AG04450 (cell line): ENCODE measurements around the gene PRKCH. TPM values are rescaled to one million over a fixed set of nuclear protein-coding genes. Genes with fewer than 3 reads are reported as not detected.
A peak's percentile ranks its signal among the peaks of the same experiment; 100 is the strongest.

Experiments used
- CTCF ChIA-PET: fragments of 300-600, 350-600 bp; formaldehyde crosslinking; extraction: SDS; loops from one replicate; lab custom pipeline; 2022; ENCODE audit warnings: antibody characterized with exemption, inconsistent platforms; lab: Charles Lee
- POLR2A ChIA-PET: fragments of 350-600 bp; formaldehyde crosslinking; extraction: SDS; loops from one replicate; lab custom pipeline; 2021; ENCODE audit warnings: antibody characterized with exemption, inconsistent platforms; lab: Yijun Ruan, JAX
- DNase-seq: peaks from one replicate; pipeline ENCODE4 v3.0.0-alpha.2; 2011; ENCODE audit warnings: low read depth, low spot score
- H3K27ac ChIP-seq: one replicate; pipeline ENCODE4 v1.5.1; 2012; ENCODE audit warnings: low read depth, low read length, control low read depth
- H3K27me3 ChIP-seq: one replicate; pipeline ENCODE4 v1.6.0; 2012; ENCODE audit warnings: low read length; ENCODE audit not compliant: control insufficient read depth, insufficient read depth
- H3K4me3 ChIP-seq: 2 replicates; pipeline ENCODE4 v1.5.1; 2011; ENCODE audit warnings: mild to moderate bottlenecking, low read depth, low read length, control low read depth
- H3K9me3 ChIP-seq: 2 replicates; pipeline ENCODE4 v1.5.1; 2012; ENCODE audit warnings: low read length; ENCODE audit not compliant: control insufficient read depth, insufficient read depth
- CTCF ChIP-seq: IDR thresholded peaks from 2 replicates; pipeline ENCODE4 v1.5.1; 2011; ENCODE audit warnings: low read depth, low read length, control low read depth, inconsistent platforms
- polyA plus RNA-seq: library from polyadenylated mRNA; depleted of rRNA; stranded (reverse); fragments of >200 nt; gene quantifications from 2 replicates; pipeline ENCODE4 v1.2.3, GENCODE V29; 2011

PRKCH gene
- polyA plus RNA-seq, 1 experiment = 1.6 TPM

DNA sequence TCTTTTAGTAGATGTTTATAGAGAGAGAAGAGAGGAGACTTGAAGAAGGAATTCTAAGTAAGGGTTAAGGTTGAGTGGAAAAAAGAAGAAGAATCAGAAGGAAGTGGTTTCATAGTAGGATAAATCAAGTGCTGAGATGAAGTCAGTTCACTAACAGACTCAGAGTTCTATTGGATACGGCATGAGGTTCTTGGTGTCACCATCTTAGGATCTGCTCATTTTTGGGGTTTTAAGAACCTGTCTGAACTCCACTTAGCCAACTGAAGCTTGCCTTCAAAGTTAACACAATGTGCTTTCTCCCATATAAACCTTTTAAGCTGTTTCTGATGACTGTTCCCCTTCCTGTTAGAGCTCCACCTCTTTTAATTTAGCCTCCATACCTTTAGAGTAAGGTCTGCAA is 152.6 kb downstream of the PRKCH start:
- CTCF ChIA-PET = interaction anchor here (1.4 to 2.6 kb wide), 9 partner anchors 12 to 291 kb away, joined by 3 to 19 read pairs (median 7); no protein-coding TSS in a partner anchor
- POLR2A ChIA-PET = interaction anchor here (0.6 to 0.7 kb wide), 2 partner anchors 9 to 29 kb away, joined by 3 read pairs; no protein-coding TSS in a partner anchor
- DNase-seq = no peak
- no peak for TF ChIP-seq CTCF
- Histone ChIP-seq H3K27ac (no peak overlapping the region), H3K9me3 (no peaks in the 10 kb centered on the region; the same call in 1 of the 2 replicates), H3K4me3 (no peak overlapping the region), H3K27me3 (no peaks in the 10 kb centered on the region)

GRCh38 chr14:61474701-61475100 is 153.3 kb downstream of the PRKCH start:
- Histone ChIP-seq H3K27ac (no peak overlapping the region), H3K27me3 (no peaks in the 10 kb centered on the region), H3K4me3 (no peak overlapping the region), H3K9me3 (no peaks in the 10 kb centered on the region; the same call in 1 of the 2 replicates)
- ChIA-PET POLR2A (interaction anchor here (0.6 kb wide), 1 partner anchor 28 kb away, joined by 3 read pairs; no protein-coding TSS in a partner anchor), CTCF (interaction anchor here (0.6 to 3.0 kb wide), 31 partner anchors 8 to 290 kb away, joined by 3 to 19 read pairs (median 6); no protein-coding TSS in a partner anchor)
- TF ChIP-seq CTCF = no peak
- DNase-seq = no peak

DNA sequence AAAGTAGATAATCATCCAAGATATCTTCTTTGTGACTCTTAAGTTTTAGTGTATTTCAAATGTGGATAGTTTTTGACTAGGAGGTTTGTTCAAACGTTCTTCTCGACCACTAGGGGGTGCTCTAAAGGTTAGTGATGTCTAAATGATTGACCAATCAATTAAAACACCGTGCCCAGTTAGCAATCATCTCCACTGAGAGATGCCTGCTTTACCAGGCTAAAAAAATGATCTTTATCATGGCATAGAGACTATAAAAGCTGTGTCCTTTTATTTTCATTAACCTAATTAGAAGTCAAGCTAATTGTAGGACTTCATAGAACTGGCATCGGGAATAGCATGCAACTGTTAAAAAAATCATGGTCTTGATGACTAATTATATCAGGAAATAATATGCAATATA is 153.9 kb downstream of the PRKCH start:
- POLR2A ChIA-PET = interaction anchor here (0.6 kb wide), 1 partner anchor 71 kb away, joined by 6 read pairs; no protein-coding TSS in a partner anchor
- peak; percentile 43 for DNase-seq
- no peaks in the 10 kb centered on the region for H3K27me3 ChIP-seq
- H3K27ac ChIP-seq = no peak overlapping the region
- CTCF ChIA-PET = interaction anchor here (0.6 to 3.0 kb wide), 47 partner anchors 8 to 362 kb away, joined by 3 to 19 read pairs (median 4); partner anchors contain the start of gene SNAPC1
- peak; percentile 60 for TF ChIP-seq CTCF
- no peaks in the 10 kb centered on the region; the same call in 1 of the 2 replicates for H3K9me3 ChIP-seq
- no peak overlapping the region for H3K4me3 ChIP-seq

DNA sequence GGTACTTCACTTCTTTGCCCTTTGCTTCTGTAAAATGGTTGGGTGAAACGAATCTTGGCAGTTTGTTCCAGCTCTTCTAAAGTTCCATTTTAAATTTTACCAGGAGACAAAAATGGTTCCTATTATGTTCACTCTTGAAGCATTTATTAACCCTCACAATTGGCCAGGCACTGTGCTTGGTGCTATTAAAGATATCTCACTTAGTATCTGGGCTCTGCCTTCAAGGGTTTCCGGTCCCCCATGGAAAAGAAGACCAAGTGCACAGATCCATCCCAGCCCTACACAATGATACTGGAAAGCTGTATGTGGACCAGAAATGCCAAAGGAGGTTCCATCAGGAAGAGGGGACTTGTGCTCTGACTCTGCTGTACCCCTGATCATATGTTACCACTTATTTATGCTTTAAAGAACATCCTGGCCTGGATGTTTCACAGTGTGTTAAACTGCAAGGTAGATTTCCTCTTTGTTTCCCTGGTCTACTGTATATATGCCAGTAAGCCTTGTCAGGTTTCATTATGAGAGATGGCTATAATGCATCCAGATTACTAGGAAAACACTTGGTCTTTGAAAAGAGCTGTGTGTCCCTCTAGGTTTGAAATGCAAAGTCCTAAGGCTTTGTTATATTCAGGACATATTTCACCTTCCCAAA is 154.8 kb downstream of the PRKCH start:
- H3K9me3 ChIP-seq = no peaks in the 10 kb centered on the region; the same call in 1 of the 2 replicates
- no peak overlapping the region for H3K4me3 ChIP-seq
- H3K27ac ChIP-seq = peak overlapping the region; percentile 85
- no peak for DNase-seq
- no peaks in the 10 kb centered on the region for H3K27me3 ChIP-seq
- POLR2A ChIA-PET = interaction anchor here (1.0 to 1.7 kb wide), 4 partner anchors 17 to 219 kb away, joined by 4 to 7 read pairs (median 5); partner anchors contain the start of gene HIF1A
- CTCF ChIA-PET = interaction anchor here (0.6 to 3.0 kb wide), 38 partner anchors 12 to 361 kb away, joined by 3 to 19 read pairs (median 6); no protein-coding TSS in a partner anchor
- no peak for TF ChIP-seq CTCF
